GM18873 (cell line): ENCODE data around the gene TOE1.
"Not testable (repeated sequence)": the region's sequence is repeated elsewhere in the genome, so short reads cannot be mapped to it uniquely, and the experiment has no call there.

Experiments
- ATAC-seq: cut with Tn5 transposase; IDR thresholded peaks from one replicate; pipeline ENCODE4 v1.9.1; 2021; ENCODE audit warnings: mild to moderate bottlenecking, moderate library complexity, moderate number of reproducible peaks; ENCODE audit not compliant: unreplicated experiment, low FRiP score

The TOE1 gene

GRCh38 chr1:45354838-45355237 is 14.9 kb downstream of the TOE1 start:
- ATAC-seq = no peak

GRCh38 chr1:45355683-45356082 is 15.7 kb downstream of the TOE1 start:
- no peak for ATAC-seq

GRCh38 chr1:45356186-45356585 is 16.2 kb downstream of the TOE1 start:
- ATAC-seq = no peak

DNA sequence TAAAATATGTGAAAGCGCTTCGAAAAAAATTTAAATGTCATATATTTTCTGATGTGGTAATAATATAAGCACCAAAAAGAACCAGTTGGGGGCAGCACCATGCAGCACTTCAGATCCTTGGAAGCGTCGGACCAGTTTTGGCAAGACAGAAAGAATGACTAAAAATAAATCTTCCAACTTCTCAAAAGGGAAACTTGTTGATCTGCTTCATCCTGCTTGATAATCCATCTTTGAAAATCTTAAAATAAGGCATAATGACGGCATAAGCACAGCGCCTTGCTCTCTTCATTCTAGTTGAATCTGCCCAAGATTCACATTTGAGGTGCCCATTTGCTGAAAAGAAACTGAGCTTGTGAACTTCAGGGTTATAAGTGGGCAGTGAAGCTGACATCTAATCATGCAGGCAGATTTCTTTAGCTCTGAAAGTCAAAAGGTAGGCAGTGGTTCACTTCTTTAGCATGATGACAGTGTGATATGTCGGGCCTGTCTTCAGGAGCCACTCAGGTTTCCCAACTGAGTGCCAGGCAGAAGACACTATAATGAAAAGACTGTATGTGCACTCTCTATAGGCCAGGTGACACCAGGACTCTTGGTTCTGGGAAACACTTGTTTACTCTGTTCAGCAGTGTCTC is 20.0 kb downstream of the TOE1 start:
- no peak for ATAC-seq

DNA sequence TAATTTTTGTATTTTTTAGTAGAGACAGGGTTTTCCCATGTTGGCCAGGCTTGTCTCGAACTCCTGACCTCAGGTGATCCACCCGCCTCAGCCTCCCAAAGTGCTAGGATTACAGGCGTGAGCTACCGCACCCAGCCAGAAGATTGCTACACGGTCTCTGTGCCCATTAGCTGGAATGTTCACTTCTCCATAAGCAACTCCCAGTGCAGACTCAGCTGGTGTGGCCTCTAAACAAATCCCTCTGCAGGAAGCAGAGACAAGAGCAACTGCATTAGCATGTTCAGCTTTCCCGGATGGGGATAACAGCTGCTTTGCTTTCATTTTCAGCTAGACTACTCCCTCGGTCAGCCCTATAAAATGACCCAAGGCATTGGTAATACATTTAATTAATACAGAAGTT is 21.0 kb downstream of the TOE1 start:
- ATAC-seq = not testable (repeated sequence)

GRCh38 chr1:45364294-45364693 is 24.3 kb downstream of the TOE1 start:
- ATAC-seq = no peak

- ATAC-seq = no peak
These were observed 25.1 kb downstream of the TOE1 start for GRCh38 chr1:45365051-45365450.

- ATAC-seq = no peak
These were observed 30.6 kb downstream of the TOE1 start for GRCh38 chr1:45370575-45370974.

- ATAC-seq = no peak
These were observed 33.6 kb downstream of the TOE1 start for GRCh38 chr1:45373573-45373972.

DNA sequence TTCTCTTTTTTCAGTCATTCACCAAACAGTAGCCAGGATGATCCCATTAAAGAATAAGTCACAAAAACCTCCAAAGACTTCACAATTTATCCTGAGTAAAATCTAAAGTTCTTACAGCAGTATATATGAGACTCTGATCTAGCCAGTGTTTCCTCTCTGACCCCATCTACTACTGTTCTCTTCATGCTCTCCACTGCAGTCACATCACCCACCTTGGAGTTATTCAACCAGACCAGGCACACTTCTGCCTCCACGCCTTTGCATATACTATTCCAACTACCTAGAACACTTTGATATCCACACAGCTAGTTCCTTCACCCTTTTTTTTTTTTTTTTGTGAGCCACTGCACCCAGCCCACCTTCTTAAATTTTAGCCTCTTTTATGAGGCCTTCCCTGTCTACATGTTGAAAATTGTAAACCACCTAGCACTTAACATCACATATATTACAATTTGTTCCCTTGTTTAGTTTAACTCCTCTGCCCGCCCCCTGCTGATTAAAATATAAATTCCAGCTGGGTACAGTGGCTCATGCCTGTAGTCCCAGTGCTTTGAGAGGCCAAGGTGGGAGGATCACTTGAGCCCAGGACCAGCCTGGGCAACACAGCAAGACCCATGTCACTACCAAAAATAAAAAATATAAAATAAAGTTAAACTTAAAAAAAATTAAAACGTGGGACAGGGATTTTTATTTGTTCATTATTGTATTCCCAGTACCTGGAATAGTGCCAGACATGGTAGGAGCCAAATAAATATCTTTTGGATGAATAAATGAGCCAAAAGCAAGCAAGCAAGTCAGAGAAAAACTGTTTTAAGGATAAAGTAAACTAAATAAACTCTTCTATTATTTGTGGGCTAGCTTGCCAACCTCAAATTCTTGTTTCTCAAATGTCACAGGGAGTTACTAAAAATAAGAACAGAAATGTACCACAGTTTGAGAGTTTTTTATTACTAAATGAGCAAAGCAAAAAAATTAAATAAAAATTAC is 35.4 kb downstream of the TOE1 start:
- no peak for ATAC-seq

DNA sequence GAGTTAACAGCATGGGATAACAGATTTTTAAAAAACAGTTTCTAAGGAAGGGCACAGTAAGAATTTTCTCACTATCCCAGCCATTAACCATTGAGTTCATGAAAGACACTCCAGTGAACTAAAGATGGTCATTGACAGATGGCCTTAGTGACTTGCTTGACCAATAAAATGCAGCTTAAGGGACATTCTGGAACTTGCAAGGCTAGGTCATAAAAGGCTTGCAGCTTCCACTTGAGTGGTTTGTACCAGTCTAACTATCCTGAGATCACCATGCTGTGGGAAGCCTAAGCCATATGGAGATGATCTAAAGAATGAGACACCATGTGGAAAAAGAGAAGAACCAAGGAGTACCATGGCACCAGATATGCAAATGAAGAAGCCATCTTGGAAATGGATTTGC is 38.2 kb downstream of the TOE1 start:
- no peak for ATAC-seq

GRCh38 chr1:45379524-45379923 is 39.6 kb downstream of the TOE1 start:
- ATAC-seq = no peak

GRCh38 chr1:45380125-45380524 is 40.2 kb downstream of the TOE1 start:
- no peak for ATAC-seq

- no peak for ATAC-seq
These were observed 40.8 kb downstream of the TOE1 start for GRCh38 chr1:45380730-45381129.

DNA sequence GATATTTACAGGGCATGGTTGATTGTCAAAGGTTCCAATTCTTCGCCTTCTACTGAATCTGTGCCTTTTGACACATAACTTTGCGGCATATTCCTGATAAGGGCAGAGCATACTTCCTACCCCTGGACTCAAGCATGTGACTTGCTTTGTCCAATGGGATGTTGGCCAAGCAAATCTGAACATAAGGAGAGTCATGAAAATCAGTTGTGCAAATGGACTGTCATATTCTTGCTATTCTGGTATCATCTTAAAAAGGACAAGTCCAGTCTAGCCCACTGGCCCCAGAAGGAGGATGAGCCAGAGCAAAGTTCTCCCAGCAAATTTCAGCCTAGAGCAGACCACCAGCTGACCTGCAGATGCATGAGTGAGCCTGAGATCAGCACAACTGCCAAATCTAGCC is 41.3 kb downstream of the TOE1 start:
- ATAC-seq = no peak

- ATAC-seq = no peak
These were observed 43.2 kb downstream of the TOE1 start for GRCh38 chr1:45383191-45383590.

DNA sequence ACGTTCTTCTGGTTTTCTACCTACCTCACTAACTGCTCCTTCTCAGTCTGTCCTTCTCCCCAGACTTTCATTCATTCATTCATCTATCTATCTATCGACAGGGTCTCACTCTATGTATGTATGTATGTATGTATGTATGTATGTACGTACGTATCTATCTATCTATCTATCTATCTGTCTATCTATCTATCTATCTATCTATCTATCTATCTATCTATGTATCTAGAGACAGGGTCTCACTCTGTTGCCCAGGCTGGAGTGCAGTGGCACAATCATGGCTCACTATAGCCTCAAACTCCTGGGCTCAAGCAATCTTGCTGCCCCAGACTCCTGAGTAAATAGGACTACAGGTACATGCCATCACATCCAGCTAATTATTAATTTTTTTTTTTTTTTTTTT is 44.2 kb downstream of the TOE1 start:
- ATAC-seq = not testable (repeated sequence)

DNA sequence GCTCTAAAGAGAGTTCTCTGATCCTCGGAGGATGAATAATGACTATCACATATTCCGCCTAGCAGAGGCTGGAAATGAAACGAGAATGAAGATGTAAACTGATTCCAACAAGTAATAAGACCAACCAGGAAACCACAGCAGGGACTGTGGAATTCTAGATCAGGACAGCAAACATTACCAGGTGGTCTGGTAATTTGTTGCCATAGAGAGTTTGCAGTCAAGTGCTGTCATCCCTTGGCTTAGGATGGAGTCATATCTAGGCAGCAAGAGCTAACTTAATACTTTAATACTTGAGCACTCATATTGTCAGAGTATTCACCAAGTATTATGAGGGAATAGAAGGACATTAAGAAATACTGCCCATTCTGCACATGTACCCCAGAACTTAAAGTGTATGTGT is 45.3 kb downstream of the TOE1 start:
- ATAC-seq = no peak

DNA sequence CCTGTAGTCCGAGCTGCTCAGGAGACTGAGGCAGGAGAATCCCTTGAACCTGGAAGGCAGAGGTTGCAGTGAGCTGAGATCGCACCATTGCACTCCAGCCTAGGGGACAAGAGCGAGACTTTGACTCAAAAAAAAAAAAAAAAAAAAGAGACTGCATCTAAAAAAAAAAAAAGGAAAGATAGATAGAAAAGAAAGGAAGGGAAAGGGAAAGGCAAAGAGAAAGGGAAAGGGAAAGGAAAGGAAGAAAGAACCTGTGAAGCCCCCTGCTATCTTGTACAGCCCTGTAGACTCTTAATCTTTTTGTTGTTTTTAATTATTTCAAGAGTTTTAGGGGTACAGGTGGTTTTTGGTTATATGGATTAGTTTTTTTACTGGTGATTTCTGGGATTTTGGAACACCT is 46.2 kb downstream of the TOE1 start:
- ATAC-seq = no peak
